ENCODE measurements around the gene EFCAB7.

EFCAB7 gene

DNA sequence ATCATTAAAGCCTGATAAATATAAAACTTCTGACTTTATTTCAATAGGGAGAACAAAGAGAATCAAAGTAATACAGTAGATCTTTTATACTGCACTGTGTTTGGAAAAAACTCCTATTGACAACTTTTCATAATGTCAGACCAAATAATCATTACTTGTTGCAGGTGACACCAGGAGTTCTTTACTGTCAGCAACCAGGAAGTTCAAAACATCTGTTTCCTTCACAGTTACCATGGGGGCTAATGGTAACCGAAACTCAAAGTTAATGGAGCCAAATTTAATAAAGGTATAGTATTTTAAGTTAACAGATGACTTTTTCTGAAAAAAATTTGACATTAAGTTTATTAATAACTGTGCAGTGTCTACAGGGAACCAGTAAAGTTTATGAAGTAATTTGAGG is 10.6 kb downstream of the EFCAB7 start:
- TF ChIP-seq POLR2AphosphoS5 (IDR thresholded peaks at IDR 0.05; ENCODE audit: low read depth, low read length): no peak
- no peak for TF ChIP-seq SIN3A (IDR thresholded peaks at IDR 0.05; ENCODE audit: borderline replicate concordance, insufficient read depth, low read length)
- no peak for TF ChIP-seq TAF1 (IDR thresholded peaks at IDR 0.05; ENCODE audit: borderline replicate concordance, insufficient read depth, low read length)

DNA sequence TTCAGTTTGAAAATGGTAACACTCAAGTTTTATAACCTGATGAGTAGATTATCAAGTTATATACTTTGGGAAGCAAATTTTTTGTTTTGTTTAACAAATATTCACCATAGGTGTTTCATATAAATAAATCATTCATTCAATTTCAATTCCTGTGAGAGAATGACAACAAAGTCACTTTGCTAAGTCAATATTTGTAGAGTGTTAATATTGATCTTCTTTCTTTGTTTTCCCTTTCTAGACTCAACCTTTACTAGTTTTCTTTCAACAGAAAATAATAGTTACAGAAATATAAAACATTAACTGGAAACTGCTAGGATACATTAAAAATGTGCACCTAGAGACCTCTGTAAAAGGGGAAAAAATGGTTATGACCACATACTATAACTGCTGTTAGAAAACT is 11.1 kb downstream of the EFCAB7 start:
- TF ChIP-seq, protein P1, sequence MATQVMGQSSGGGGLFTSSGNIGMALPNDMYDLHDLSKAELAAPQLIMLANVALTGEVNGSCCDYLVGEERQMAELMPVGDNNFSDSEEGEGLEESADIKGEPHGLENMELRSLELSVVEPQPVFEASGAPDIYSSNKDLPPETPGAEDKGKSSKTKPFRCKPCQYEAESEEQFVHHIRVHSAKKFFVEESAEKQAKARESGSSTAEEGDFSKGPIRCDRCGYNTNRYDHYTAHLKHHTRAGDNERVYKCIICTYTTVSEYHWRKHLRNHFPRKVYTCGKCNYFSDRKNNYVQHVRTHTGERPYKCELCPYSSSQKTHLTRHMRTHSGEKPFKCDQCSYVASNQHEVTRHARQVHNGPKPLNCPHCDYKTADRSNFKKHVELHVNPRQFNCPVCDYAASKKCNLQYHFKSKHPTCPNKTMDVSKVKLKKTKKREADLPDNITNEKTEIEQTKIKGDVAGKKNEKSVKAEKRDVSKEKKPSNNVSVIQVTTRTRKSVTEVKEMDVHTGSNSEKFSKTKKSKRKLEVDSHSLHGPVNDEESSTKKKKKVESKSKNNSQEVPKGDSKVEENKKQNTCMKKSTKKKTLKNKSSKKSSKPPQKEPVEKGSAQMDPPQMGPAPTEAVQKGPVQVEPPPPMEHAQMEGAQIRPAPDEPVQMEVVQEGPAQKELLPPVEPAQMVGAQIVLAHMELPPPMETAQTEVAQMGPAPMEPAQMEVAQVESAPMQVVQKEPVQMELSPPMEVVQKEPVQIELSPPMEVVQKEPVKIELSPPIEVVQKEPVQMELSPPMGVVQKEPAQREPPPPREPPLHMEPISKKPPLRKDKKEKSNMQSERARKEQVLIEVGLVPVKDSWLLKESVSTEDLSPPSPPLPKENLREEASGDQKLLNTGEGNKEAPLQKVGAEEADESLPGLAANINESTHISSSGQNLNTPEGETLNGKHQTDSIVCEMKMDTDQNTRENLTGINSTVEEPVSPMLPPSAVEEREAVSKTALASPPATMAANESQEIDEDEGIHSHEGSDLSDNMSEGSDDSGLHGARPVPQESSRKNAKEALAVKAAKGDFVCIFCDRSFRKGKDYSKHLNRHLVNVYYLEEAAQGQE (IDR thresholded peaks at IDR 0.05; ENCODE audit: insufficient read depth in 1 of 2, low read depth in 2 of 2, low read length in 2 of 2): no peak
- TF ChIP-seq SIN3A (IDR thresholded peaks at IDR 0.05; ENCODE audit: borderline replicate concordance, insufficient read depth, low read length) (no peak), POLR2AphosphoS5 (IDR thresholded peaks at IDR 0.05; ENCODE audit: low read depth, low read length) (no peak), TAF1 (IDR thresholded peaks at IDR 0.05; ENCODE audit: borderline replicate concordance, insufficient read depth, low read length) (no peak), FOXP2 (optimal IDR thresholded peaks at IDR 0.05; ENCODE audit: borderline replicate concordance, extremely low read depth, extremely low read length, insufficient read depth) (no peak)

DNA sequence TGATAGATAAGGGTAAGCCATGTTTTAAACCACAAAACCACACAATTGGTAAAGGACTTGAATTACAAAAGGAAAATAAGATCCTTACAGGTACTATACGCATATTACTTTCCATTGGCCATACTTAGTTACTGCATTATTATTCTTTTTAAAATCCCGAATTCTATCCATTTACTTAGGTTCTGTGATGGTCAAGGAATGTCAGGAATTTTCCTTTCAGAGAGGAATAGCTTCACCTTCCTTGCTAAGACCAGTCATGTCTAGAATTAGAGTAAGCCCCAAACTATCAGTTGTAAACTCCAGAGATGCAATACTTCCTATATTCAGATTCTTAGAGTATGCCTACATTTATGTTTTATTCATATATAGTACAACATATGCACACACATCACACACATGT is 13.7 kb downstream of the EFCAB7 start:
- TF ChIP-seq FOXP2 (optimal IDR thresholded peaks at IDR 0.05; ENCODE audit: borderline replicate concordance, extremely low read depth, extremely low read length, insufficient read depth) (no peak), TAF1 (IDR thresholded peaks at IDR 0.05; ENCODE audit: borderline replicate concordance, insufficient read depth, low read length) (no peak), POLR2AphosphoS5 (IDR thresholded peaks at IDR 0.05; ENCODE audit: low read depth, low read length) (no peak), SIN3A (IDR thresholded peaks at IDR 0.05; ENCODE audit: borderline replicate concordance, insufficient read depth, low read length) (no peak)
- TF ChIP-seq, protein P1 (IDR thresholded peaks at IDR 0.05; ENCODE audit: insufficient read depth in 1 of 2, low read depth in 2 of 2, low read length in 2 of 2): no peak

DNA sequence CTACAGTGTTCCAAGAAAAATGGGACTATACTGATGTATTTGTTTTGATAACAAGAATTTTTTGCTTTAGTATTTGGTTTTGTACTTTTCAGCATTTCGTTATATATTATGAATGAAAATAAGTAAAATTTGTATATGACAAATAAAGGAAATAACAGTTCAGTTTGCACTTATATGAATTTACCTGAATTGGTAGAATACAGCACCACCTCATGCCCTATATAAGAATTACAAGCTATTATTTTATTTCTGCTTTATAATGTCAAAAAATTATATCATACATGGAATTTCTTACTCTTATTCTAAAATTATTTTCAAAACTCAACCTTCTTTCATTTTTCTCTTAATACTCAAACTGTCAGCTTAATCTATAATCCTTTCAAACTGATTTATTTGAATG is 14.6 kb downstream of the EFCAB7 start:
- TF ChIP-seq SIN3A (IDR thresholded peaks at IDR 0.05; ENCODE audit: borderline replicate concordance, insufficient read depth, low read length) (no peak), FOXP2 (optimal IDR thresholded peaks at IDR 0.05; ENCODE audit: borderline replicate concordance, extremely low read depth, extremely low read length, insufficient read depth) (no peak), TAF1 (IDR thresholded peaks at IDR 0.05; ENCODE audit: borderline replicate concordance, insufficient read depth, low read length) (no peak)

DNA sequence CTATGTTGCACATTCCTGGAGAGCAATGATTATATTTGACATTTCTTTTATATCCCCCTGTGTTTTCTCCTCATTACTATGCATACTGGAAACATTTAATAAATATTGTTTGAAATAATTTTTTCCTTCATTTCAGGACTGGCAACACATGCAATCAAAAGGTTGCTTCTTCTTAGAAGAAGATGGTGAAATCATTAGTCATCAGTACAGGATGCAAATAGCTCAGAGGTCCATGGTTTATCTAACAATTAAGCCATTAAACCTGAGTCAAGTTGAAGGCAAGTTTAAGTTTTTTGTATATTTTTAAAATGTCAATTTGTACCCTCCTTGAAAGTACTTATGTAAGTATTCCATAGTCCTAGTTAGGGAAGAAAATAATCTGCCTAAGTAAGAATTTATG is 22.5 kb downstream of the EFCAB7 start:
- no peak for TF ChIP-seq FOXP2 (optimal IDR thresholded peaks at IDR 0.05; ENCODE audit: borderline replicate concordance, extremely low read depth, extremely low read length, insufficient read depth)

DNA sequence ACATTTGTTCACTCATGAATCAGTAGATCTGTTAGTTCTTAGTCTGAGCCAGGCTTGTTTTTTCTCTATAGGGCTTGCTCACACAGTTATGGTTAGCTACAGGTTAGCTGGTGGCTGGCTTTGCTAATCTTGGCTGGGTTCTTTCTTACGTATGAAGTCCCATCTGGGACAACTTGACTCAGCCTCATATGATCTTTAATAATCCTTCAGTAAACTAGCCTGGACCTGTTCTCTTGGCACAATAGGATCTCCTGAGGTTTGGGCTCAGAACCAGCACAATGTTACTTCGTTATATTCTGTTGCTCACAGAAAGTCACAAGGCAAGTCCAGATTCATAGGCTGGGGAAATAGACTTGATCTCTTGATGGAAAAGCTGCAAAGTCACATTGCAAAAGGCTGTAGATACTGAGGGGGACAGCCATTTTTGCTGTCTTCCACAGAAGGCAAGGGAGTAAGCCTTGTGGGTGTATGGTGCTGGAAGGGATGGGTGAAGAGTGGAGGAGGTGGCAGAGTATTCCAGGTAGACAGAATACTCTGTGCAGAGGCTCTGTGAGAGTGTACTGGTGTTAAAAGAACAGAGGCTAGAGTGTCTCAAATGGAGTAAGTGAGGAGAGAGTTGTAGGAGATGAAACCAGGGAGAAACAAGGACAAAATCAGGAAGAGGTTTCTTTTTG is 24.4 kb downstream of the EFCAB7 start:
- TF ChIP-seq POLR2AphosphoS5 (IDR thresholded peaks at IDR 0.05; ENCODE audit: low read depth, low read length) (no peak), TAF1 (IDR thresholded peaks at IDR 0.05; ENCODE audit: borderline replicate concordance, insufficient read depth, low read length) (no peak), FOXP2 (optimal IDR thresholded peaks at IDR 0.05; ENCODE audit: borderline replicate concordance, extremely low read depth, extremely low read length, insufficient read depth) (no peak), SIN3A (IDR thresholded peaks at IDR 0.05; ENCODE audit: borderline replicate concordance, insufficient read depth, low read length) (no peak)
- TF ChIP-seq, protein P1 (IDR thresholded peaks at IDR 0.05; ENCODE audit: insufficient read depth in 1 of 2, low read depth in 2 of 2, low read length in 2 of 2): no peak
